ENCODE results near the gene TEAD1.
"Not testable (repeated sequence)": the region's sequence is repeated elsewhere in the genome, so short reads cannot be mapped to it uniquely, and the experiment has no call there.

- TF ChIP-seq CTCF, EP300 (IDR thresholded peaks at IDR 0.05): not testable (repeated sequence)
Measured at GRCh38 chr11:12758117-12758516, 83.9 kb downstream of the TEAD1 start.

Data from tibial nerve (tissue), 4 donors.